Peyer's patch (tissue), 4 donors: ENCODE data around the gene BMP8B. TPM values are rescaled to one million over a fixed set of nuclear protein-coding genes. Genes with fewer than 3 reads are reported as not detected.
"Not testable (repeated sequence)": the region's sequence is repeated elsewhere in the genome, so short reads cannot be mapped to it uniquely, and the experiment has no call there.

ENCODE experiments used
- DNase-seq, 3 donors: peaks; one replicate each; pipeline ENCODE4 v3.0.0-alpha.2; 2017 to 2019
- H3K27ac ChIP-seq, 4 donors: fragments of 200-600 bp; sonication (generic); one replicate each; pipeline ENCODE4 v1.5.1; 2016 to 2019
- H3K27me3 ChIP-seq, 2 donors: fragments of 200-600 bp; sonication (generic); one replicate each; pipeline ENCODE4 v1.5.1; 2019
- H3K36me3 ChIP-seq, 3 donors: fragments of 200-600 bp; sonication (generic); one replicate each; pipeline ENCODE4 v1.5.1; 2016 to 2019
- H3K4me1 ChIP-seq, 4 donors: fragments of 200-600 bp; sonication (generic); one replicate each; pipeline ENCODE4 v1.5.1; 2016 to 2019
- H3K4me3 ChIP-seq, 4 donors: fragments of 200-600 bp; sonication (generic); 1 replicate in 3 of 4; 2 replicates in 1 of 4; pipeline ENCODE4 v1.5.1; 2016 to 2019; ENCODE audit warnings: mild to moderate bottlenecking in 1 of 4
- H3K9me3 ChIP-seq, 4 donors: fragments of 200-600 bp; sonication (generic); one replicate each; pipeline ENCODE4 v1.5.1; 2016 to 2019; ENCODE audit warnings: mild to moderate bottlenecking in 1 of 4
- POLR2A ChIP-seq, 2 donors: fragments of 450-650 bp; IDR thresholded peaks; one replicate each; pipeline ENCODE4 v1.5.1; 2017; ENCODE audit warnings: antibody characterized with exemption in 2 of 2, mild to moderate bottlenecking in 2 of 2, moderate library complexity in 2 of 2
- total RNA-seq, 4 donors: library from RNA; depleted of rRNA; stranded (reverse); fragments of >200 nt; gene quantifications; one replicate each; pipeline ENCODE4 v1.1.0, GENCODE V29; 2016
- TF ChIP-seq, protein P1 (sequence below), 6 experiments: fragments of 450-650 bp in 4 of 6; fragments of 200-600 bp in 2 of 6; sonication (generic) in 1 of 6; IDR thresholded peaks; one replicate each; pipeline ENCODE4 v1.5.1; 2017 to 2019; ENCODE audit warnings: antibody characterized with exemption in 6 of 6, mild to moderate bottlenecking in 3 of 6, moderate library complexity in 1 of 6

The BMP8B gene
- total RNA-seq, 4 donors from 2014 or later = 1.7 to 34.0 (median 15.7) TPM

DNA sequence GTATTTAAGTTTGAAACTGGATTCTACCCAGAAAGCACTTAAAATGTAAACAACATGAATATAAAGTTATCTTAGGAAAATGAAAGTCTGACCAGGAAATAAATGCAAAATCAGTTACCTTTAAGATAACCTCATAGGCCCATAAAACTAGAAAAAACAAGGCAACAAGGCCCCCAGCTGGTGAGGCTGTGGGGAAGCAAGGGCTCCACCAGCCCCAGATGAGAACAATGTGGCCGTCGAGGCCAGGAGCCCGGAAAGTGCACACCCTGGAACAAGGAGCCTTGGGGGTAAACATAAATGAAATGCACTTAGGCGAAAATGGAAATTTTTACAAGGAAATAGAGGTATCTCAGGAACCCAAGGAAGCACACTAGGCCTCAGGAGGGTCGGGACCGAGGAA lies 37.9 kb upstream of the BMP8B start:
- no peak overlapping the region for H3K4me3 ChIP-seq
- peaks cover 0 to 25% (median 0%) of the 10 kb centered on the region in 4 donors for H3K4me1 ChIP-seq
- TF ChIP-seq, protein P1, sequence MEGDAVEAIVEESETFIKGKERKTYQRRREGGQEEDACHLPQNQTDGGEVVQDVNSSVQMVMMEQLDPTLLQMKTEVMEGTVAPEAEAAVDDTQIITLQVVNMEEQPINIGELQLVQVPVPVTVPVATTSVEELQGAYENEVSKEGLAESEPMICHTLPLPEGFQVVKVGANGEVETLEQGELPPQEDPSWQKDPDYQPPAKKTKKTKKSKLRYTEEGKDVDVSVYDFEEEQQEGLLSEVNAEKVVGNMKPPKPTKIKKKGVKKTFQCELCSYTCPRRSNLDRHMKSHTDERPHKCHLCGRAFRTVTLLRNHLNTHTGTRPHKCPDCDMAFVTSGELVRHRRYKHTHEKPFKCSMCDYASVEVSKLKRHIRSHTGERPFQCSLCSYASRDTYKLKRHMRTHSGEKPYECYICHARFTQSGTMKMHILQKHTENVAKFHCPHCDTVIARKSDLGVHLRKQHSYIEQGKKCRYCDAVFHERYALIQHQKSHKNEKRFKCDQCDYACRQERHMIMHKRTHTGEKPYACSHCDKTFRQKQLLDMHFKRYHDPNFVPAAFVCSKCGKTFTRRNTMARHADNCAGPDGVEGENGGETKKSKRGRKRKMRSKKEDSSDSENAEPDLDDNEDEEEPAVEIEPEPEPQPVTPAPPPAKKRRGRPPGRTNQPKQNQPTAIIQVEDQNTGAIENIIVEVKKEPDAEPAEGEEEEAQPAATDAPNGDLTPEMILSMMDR (IDR thresholded peaks at IDR 0.05) = peak in 3 of 6 experiments; percentile 8 to 20 (median 14)
- TF ChIP-seq POLR2A (IDR thresholded peaks at IDR 0.05) = no peak
- DNase-seq = peak in 1 of 3 donors; percentile 58
- no peaks in the 10 kb centered on the region for H3K9me3 ChIP-seq
- H3K27ac ChIP-seq = peak overlapping the region in 2 of 4 donors; percentile 9 to 69
- H3K27me3 ChIP-seq = no peaks in the 10 kb centered on the region
- H3K36me3 ChIP-seq = no peaks in the 10 kb centered on the region

DNA sequence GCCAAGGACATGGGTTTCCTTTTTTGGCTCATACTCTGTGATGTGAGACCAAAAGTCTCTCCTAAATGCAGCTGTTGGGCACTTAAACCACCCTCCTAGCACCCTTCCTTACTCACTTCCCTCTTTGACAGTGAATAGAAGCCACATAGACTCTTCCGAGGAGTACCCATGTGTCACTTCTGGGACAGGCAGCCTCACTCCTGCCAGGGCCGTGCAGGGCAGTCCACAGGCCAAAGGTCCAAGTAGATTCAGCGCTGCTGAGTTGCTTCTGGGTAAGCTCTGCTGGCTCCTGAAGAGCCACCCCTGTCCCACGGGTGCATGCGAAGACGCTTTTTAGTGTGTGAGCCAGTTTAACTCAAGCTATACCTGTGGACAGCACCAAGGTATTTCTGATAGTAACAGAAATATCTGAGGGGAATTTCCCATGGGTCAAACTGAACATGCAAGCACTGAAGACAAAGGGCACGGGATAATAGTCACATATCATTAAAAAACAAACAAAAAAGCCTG lies 36.8 kb upstream of the BMP8B start:
- Histone ChIP-seq H3K4me3 (no peak overlapping the region), H3K27ac (peak overlapping the region in 3 of 4 donors; percentile 26 to 90 (median 75))
- peak in 2 of 3 donors; percentile 82 to 87 for DNase-seq

DNA sequence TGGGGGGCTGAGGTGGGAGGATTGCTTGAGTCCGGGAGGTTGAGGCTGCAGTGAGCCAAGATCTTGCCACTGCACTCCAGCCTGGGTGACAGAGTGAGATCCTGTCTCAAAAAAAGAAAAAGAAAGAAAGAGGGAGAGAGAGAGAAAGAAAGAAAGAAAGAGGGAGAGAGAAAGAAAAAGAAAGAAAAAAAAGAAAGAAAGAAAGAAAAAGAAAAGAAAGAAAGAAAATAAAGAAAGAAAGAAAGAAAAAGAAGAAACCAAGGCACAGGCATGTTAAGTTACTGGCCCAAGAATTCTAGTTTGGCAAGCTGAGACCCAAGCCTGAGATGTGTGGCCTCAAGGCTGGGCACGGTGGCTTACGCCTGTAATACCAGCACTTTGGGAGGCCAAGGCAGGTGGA lies 34.8 kb upstream of the BMP8B start:
- not testable (repeated sequence) for DNase-seq, H3K27me3 ChIP-seq, H3K4me3 ChIP-seq, H3K27ac ChIP-seq, H3K9me3 ChIP-seq, H3K36me3 ChIP-seq
- H3K4me1 ChIP-seq = peaks cover 0 to 32% (median 0%) of the 10 kb centered on the region in 4 donors

More for the DNA sequence above, 36.8 kb upstream of the BMP8B start:
- peaks cover 0 to 25% (median 0%) of the 10 kb centered on the region in 4 donors for H3K4me1 ChIP-seq
- no peaks in the 10 kb centered on the region for H3K27me3 ChIP-seq
- H3K9me3 ChIP-seq = no peaks in the 10 kb centered on the region
- TF ChIP-seq POLR2A (IDR thresholded peaks at IDR 0.05) = peak in 1 of 2 donors; percentile 56
- TF ChIP-seq, protein P1 (IDR thresholded peaks at IDR 0.05) = no peak
- no peaks in the 10 kb centered on the region for H3K36me3 ChIP-seq

DNA sequence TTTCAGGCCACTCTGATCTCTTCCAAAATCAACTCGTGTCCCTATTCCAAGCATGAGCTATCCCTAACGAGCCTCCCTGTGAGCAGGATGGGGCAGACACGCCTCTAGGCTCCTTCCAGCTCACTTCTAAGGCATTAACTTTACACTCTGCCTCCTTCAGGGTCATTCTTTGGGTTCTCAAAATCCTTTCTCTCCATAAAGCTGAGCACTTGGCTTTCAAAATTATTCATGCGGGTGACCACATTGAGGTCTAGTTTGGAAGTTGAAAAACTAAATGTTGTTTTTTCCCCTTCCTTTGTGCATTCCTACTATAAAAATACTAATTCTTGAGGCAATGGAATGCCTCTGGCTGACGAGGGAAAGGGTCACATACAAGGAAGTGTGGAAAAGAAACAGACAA lies 33.5 kb upstream of the BMP8B start:
- Histone ChIP-seq H3K27ac (no peak overlapping the region), H3K27me3 (no peaks in the 10 kb centered on the region), H3K4me1 (peaks cover 0 to 43% (median 3%) of the 10 kb centered on the region in 4 donors), H3K36me3 (no peaks in the 10 kb centered on the region), H3K4me3 (no peak overlapping the region), H3K9me3 (no peaks in the 10 kb centered on the region)
- no peak for DNase-seq
- TF ChIP-seq, protein P1 (IDR thresholded peaks at IDR 0.05) = no peak
- TF ChIP-seq POLR2A (IDR thresholded peaks at IDR 0.05) = no peak

DNA sequence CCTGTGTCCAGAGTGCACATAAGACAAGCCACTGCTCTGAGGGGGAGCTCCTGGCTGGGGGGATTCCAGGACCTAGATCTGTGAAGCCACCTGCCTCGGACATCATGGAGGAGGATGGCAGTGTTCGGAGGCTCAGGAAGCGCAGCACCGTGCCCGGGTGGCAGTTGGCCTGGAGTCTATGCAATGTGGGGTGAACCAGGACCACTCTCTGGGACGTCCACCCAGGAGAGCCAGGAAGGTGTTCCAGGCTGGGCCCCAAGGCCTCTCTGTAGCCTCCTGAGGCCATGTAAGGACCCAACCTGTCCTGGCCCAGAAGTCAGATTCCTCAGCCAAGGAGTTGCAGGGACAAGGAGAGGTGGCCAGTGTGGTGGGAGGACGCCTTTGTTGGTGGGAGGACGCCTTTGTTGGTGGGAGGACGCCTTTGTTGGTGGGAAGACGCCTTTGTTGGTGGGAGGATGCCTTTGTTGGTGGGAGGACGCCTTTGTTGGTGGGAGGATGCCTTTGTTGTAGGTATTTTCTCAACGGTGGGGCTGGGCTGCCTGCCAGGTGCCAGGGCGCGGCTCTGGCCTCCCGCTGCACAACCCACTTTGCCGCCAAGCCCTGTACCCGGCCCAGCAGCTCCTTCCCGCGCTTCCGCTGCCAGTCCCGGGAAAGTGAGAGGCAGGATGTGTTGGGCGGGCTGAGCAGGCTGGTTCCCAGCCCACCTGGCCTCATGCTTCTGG lies 30.6 kb upstream of the BMP8B start:
- peak in 2 of 3 donors; percentile 63 to 78 for DNase-seq
- H3K27ac ChIP-seq = peak overlapping the region in 3 of 4 donors; percentile 62 to 93 (median 90)

More for the DNA sequence above, 30.6 kb upstream of the BMP8B start:
- TF ChIP-seq, protein P1 (IDR thresholded peaks at IDR 0.05) = no peak
- no peak for TF ChIP-seq POLR2A (IDR thresholded peaks at IDR 0.05)
- no peak overlapping the region for H3K4me3 ChIP-seq
- H3K4me1 ChIP-seq = peaks cover 0 to 18% (median 3%) of the 10 kb centered on the region in 4 donors
- no peaks in the 10 kb centered on the region for H3K9me3 ChIP-seq
- H3K27me3 ChIP-seq = no peaks in the 10 kb centered on the region
- H3K36me3 ChIP-seq = no peaks in the 10 kb centered on the region
